HG03342 (cell line): ENCODE results near the gene AGRN.
"Not testable (repeated sequence)": the region's sequence is repeated elsewhere in the genome, so short reads cannot be mapped to it uniquely, and the experiment has no call there.

ENCODE experiments used
- ATAC-seq: cut with Tn5 transposase; IDR thresholded peaks from one replicate; pipeline ENCODE4 v1.9.1; 2021; ENCODE audit warnings: mild to moderate bottlenecking, moderate library complexity; ENCODE audit not compliant: unreplicated experiment

Gene AGRN

GRCh38 chr1:1075148-1075935, 55.4 kb downstream of the AGRN start:
- no peak for ATAC-seq

- not testable (repeated sequence) for ATAC-seq
Measured at GRCh38 chr1:1077396-1077795, 57.5 kb downstream of the AGRN start.

GRCh38 chr1:1079408-1080121, 59.6 kb downstream of the AGRN start:
- no peak for ATAC-seq

GRCh38 chr1:1080122-1080757, 60.3 kb downstream of the AGRN start:
- no peak for ATAC-seq

GRCh38 chr1:1080951-1081310, 61.0 kb downstream of the AGRN start:
- no peak for ATAC-seq

GRCh38 chr1:1081311-1082238, 61.7 kb downstream of the AGRN start:
- ATAC-seq, result no peak

- ATAC-seq, result no peak
Measured at GRCh38 chr1:1082239-1082775, 62.4 kb downstream of the AGRN start.

GRCh38 chr1:1082776-1083415, 63.0 kb downstream of the AGRN start:
- ATAC-seq, result no peak

- no peak for ATAC-seq
Measured at GRCh38 chr1:1083416-1084371, 63.8 kb downstream of the AGRN start.

- no peak for ATAC-seq
Measured at GRCh38 chr1:1084372-1085170, 64.7 kb downstream of the AGRN start.

- no peak for ATAC-seq
Measured at GRCh38 chr1:1085171-1085841, 65.4 kb downstream of the AGRN start.

GRCh38 chr1:1085911-1086841, 66.3 kb downstream of the AGRN start:
- no peak for ATAC-seq

GRCh38 chr1:1086911-1087341, 67.0 kb downstream of the AGRN start:
- no peak for ATAC-seq

- ATAC-seq, result no peak
Measured at GRCh38 chr1:1087351-1088028, 67.6 kb downstream of the AGRN start.

GRCh38 chr1:1088029-1088800, 68.3 kb downstream of the AGRN start:
- no peak for ATAC-seq
